Kidney capillary endothelial cell (primary cell): ENCODE measurements around the gene BMPER.
A peak's percentile ranks its signal among the peaks of the same experiment; 100 is the strongest.

Experiments used
- DNase-seq: peaks from one replicate; pipeline ENCODE4 v3.0.0-alpha.2; 2018; ENCODE audit warnings: low spot score

Gene BMPER

DNA sequence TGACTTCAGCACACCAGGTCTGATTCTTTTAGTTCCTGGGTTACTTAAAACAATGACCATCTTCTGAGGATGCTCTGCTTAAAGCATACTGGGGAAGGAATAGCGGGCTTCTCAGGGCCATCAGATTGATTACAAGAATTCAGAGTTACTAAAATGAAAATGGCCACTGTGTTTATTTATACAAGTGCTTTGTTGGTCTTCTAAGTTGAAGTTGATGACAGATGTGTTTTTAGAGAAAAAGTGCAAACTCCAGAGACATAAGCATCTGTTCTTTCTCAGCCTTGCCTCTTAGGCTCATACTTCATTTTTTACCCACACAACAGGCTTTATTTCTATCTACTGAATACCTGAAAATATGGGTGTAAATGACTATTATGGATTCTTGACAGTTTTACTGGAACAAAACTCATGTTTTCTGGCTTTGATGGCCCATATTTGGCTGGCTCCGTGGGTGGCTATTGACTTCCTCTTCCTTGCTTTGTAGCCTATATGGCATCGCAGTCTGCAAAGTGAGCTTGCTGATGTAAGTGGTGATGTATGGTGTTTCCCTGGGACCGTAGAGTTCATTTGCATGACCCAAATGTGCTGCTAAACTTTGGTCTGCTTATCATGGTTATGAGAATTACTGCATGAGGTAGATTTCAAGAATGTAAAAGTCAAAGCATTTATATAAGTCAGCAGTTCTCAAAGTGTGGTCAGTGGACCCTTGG, 121.3 kb downstream of the BMPER start:
- DNase-seq: no peak

DNA sequence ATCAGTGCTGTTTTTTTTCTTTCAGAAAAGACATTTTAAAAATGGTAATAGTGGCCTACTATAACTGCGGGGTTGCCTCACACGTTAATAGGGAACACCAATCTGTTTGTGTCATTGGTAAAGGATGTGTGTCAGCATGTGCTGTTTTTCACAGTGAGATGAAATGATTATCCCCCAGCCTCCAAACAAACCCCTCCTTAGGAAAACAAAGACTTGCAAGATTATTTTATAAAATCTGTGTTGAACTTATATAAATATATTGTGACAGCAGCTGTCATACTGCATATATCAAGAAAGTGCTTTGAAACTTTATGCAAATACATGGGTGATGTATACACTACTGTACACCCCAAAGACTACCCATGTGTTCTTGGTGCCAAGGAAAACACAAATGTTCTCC, 125.8 kb downstream of the BMPER start:
- no peak for DNase-seq

- no peak for DNase-seq
Measured at GRCh38 chr7:34034728-34035127, 129.4 kb downstream of the BMPER start.

DNA sequence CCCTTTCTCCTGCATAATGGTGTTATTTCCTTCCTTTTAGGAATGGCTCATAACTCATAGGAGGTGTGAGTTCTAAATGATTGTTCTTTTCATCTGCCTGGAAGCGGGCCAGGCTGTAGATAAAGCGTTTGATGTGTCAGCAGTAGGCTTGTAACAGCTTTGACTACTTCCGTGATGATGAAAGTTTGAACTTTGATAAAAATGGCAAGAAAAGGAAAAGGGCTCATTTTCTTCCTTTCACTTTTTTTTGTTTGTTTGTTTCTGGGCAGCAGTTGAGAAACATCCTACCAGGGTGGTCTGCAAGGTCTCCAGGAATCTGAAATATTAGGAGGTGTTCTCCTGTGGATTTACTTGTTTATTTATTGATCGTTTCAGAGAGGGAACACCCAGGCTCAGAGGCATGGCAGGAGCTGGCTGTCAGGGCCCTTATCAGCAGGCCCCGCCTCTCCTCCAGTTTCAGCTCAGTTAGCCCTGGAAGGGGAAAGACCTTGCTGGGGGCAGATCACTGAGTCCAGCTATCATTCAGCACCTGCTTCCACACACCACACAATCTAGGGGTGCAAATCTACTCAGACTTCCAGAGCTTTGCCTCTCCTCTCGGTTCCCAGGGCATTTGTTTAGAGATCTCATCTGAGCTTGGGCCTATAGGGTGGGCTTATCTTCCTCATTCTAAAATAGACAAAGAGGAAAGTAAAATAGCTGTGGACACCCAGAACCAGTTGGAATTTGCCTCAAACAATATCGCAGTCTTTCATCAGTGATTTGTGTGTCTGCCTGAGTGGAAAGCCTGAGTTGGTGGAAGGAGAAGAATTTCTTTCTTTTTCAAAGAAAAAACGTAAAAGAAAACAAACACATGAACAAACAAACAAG, 130.9 kb downstream of the BMPER start:
- peak; percentile 81 for DNase-seq

GRCh38 chr7:34036972-34037792, 131.8 kb downstream of the BMPER start:
- no peak for DNase-seq

DNA sequence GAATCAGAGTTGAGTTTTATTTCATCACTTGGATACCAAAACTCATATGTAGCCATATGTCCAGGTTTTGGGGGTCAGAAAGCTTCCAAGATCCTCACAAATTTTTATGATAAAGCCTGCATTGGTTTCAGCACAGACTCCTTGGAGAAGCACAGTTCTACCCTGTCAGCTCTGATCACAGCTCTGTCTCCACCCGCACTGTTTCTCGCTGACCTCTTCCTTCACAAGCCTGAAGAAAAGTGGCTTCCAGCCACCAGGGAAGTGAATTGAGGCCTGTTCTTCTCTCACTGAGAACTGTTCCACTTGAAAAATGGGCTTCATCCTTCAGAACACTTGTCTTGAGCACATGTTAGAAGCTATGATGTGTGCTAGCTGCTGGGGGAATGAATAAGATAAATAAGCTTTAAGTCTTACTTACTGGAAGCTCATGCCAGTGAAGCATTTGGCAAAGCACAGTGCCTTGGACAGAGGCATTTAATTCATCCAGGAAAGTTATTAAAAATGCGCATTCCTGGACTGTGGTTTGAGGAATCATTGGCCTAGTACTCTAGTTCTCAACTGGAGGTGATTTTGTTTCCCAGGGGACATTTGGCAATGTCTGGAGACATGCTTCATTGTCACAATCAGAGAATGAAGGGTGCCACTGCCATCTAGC, 133.6 kb downstream of the BMPER start:
- DNase-seq: no peak

DNA sequence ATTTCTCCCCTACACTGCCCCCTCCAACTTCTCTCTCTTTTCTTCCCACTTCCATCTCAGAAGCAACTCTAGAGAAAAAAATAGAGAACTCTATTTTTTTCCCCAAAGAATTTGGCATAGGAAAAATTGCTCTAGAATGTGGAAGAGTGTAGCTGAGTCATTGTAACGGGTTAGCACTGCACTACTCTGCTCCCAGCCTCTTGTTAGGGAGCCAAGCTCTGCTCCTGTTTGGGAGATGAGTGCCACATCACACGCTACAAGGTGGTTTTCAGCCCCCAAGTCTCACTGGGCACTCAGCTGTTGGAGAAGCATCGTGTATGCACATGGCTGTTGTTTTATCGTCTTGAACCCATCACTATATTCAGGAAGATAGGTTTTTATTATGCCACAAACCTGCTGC, 136.4 kb downstream of the BMPER start:
- DNase-seq: no peak

- DNase-seq: no peak
Measured at GRCh38 chr7:34042406-34042805, 137.1 kb downstream of the BMPER start.

- no peak for DNase-seq
Measured at GRCh38 chr7:34043461-34044305, 138.3 kb downstream of the BMPER start.

DNA sequence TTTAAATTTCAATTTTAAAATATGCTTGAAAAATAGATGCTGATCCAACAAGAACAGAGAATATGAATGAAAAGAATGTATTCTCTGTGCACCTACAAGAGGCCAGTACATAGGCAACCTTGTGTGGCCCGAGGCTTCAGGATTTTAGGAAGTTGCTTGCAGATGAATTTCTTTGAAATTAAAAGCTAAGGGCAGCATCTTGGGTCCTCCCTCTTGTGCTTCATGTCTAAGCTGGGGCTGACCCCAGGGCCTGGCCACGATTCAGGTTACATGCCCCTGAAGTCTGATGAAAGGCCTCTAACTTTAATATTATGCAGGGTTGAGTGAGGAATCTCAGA, 138.9 kb downstream of the BMPER start:
- no peak for DNase-seq

DNA sequence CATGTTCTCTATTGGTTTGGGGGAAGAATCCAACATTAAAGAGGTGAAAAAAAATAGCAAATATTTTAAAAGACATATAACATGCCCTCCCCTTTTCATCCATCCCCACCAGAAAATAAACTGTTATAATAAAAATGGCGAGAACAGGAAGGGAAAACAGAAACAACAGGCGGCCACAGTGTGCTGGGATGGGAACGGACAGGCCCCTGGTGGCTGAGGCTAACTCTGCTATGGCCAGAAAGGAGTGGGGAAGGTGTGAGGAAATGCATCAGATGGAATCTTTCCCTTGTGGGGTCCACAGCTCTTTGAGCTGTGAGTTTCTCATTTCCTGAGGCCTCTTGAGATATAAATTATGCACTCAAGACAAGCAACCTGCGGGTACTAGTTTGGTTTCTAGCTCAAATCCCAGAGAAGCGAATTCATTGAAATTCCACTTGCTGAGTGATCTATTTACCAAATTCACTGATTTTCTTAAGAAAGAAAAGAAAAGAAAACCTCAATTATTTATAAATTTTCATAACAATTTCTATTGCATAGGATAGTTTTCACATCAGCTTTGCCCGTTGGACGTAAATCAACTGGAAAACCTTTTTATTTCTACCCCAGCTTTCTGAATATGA, 139.5 kb downstream of the BMPER start:
- DNase-seq: no peak

DNA sequence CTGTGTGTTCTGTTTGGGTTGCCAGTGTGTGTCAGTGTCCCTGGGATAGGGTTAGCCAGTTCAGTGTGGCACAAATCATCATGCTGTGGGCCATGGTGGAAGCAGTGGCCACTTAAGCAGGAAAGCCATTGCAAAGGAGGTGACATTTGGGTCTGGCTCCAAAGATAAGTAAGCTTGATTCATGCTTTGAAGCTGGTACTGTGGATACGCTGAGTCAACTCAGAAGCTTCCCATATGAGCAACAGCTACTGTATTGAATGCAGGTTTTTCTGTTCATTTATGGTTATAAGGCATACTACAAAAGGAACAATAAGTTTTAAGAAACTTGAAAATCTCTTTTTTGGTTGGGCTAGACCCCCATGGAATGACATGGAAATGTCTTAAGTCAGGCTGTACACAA, 143.1 kb downstream of the BMPER start:
- DNase-seq: no peak

DNA sequence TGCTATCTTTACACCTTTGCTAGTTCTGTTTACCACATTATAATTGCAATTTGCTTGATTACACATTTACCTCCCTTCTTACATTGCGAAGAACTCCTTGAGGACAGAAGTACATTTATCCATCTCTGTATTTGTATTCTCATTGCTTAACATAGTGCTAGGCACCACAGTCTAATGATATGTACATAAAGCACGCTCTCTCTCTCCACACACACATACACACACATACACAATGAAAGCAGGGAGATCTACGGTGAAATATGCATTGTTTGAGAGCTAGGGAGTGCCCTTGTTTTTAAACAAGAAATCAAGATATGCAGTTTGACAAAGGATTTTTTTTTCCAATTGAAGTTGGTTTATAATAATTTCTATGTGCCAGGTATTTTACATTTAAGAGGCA, 148.7 kb downstream of the BMPER start:
- DNase-seq: no peak

DNA sequence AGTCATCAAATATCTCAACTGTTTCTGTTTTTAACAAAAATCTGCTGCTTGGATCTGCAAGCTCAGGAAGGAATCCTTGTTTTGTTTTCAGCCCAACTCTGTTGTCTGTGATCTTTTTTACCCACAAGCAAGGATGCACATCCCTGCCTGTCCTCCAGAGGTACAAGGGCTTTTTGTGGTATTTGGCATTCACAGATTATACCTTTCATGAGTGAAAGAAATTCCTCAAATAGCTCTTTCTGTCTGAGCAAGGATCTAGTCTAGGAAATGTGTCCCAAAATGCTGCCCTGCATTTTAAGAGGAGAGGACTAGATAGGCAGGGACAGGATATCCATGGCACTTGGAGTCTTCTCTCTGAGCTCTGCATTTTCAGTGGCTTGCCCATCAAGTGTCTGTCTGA, 151.8 kb downstream of the BMPER start:
- no peak for DNase-seq

GRCh38 chr7:34057956-34058355, 152.6 kb downstream of the BMPER start:
- DNase-seq: no peak

DNA sequence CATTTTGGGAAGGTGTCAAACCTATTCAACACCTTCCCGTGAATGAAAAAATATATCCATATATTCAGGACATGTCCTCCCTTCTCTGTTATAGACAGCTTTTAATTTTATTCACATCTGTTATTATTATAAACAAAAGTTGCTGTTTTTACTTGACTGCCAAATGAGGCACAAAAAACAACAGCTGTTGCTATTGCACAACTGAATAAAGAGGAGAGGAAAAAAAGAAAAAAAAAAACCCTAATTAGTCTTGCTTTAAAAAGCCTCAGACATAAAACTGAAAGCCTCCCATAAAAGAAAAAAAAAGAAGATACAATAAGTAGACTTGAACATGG, 153.4 kb downstream of the BMPER start:
- DNase-seq: no peak

DNA sequence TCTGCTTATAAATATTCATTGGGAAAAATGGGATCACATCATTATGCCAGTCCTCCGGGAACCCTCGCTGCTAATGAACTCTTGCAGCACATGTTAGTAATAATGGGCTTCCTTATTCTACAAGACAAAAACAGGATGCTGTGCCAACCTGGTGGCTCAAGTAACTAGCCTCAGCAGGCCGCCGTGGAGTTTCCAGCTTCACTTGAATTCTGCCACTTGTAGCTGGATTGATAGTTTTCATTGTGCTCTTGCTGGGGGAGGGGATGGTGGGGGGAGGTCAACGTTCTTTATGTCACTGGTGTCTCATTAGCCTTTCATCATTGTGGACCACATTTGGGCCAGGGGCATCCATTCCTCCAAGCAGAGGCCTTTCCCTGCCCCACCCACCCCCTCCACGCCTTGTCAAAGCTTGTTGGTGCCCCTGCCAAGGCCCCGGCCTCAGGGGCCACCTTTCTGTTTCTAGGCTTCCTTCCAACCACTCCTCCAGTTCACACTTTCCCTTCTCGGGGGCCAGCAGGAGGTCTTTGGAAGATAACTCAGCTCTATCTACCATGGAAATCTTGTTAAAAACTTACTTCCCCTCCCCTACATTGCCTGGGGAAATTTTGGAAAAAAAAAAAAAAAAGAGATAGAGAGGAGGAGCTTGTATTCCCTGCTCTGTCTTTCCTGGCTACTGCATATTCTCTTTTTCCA, 153.9 kb downstream of the BMPER start:
- no peak for DNase-seq

GRCh38 chr7:34060196-34060947, 155.0 kb downstream of the BMPER start:
- no peak for DNase-seq

DNA sequence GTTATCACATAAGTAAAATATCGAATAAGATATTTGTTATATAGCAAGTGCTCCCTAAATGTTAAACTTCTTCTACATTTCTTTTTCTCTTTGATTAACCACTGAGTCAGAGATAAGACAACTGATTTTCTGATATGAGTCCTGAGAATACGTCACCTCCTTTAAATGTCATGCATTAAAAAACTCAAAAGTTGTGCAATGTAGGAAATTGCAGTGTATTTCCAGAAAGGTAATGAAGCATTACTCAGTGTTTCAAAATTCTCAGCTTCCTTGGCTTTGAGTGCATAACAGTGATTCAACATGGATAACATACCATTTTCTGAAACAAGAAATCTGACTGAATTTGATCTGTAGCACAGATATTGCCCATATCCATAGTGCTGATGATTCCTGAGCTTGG, 155.8 kb downstream of the BMPER start:
- no peak for DNase-seq

DNA sequence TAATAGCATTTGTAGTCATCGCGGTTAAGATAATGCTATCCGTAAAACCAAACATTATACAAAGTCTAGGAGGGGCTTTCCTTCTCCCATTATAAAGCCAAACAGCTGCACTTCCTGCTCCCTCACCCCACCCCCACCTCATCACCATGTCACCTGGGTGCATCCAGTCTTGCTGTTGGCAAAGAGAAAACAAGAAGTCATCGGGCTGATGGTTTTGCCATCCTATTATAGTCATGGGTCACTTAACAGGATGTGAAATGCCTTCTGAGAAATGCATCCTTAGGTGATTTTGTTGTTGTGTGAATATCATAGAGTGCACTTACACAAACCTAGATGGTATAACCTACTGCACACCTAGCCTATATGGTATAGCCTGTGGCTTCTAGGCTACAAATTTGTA, 157.0 kb downstream of the BMPER start:
- DNase-seq: no peak
